HG03175 (cell line): Measurements from ENCODE around the gene ZNF682.
"Not testable (repeated sequence)": the region's sequence is repeated elsewhere in the genome, so short reads cannot be mapped to it uniquely, and the experiment has no call there.

Experiments used
- ATAC-seq: cut with Tn5 transposase; IDR thresholded peaks from one replicate; pipeline ENCODE4 v1.9.1; 2021; ENCODE audit warnings: mild to moderate bottlenecking, moderate library complexity; ENCODE audit not compliant: unreplicated experiment

The ZNF682 gene

GRCh38 chr19:20005741-20006140, 33.6 kb downstream of the ZNF682 start:
- ATAC-seq: no peak

GRCh38 chr19:19997656-19998268, 41.5 kb downstream of the ZNF682 start:
- ATAC-seq: no peak

DNA sequence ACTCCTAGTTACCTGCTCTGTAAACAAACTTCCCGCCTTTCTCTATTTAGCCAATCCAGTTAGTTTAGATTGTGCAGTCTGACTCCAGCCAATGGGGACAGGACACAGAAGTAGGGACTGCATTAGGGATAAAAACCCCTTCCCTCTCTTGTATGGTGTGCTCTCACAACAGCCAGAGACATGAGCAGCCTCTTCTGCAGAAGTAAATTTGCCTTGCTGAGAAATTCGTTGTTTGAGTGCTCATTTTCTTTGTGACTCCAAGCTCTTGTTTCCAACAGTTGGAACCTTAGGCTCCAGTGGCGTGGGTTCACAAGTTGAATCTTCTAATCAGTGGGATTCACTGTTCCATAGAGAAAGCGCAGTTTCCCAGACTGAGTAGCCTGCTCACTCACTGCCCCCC, 72.4 kb downstream of the ZNF682 start:
- ATAC-seq: no peak

DNA sequence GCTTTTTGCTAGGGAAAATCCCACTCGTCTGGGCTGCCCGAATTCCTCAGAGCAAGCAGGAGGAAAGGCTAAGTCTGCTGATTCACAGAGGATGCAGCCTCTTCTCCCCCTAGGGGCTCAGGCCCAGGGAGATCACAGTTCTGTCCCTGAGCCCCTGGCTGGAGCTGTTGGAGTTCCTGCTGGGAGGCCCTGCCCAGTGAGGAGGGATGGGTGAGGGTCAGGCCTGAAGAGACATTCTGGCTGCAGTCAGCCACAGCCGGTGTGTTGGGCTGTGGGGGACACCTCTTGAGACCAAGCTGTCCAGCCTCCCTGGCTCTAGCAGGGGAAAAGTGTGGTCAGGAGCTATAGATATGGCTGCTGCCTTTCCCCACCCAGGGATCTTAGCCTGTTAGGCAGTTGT, 73.2 kb downstream of the ZNF682 start:
- not testable (repeated sequence) for ATAC-seq

DNA sequence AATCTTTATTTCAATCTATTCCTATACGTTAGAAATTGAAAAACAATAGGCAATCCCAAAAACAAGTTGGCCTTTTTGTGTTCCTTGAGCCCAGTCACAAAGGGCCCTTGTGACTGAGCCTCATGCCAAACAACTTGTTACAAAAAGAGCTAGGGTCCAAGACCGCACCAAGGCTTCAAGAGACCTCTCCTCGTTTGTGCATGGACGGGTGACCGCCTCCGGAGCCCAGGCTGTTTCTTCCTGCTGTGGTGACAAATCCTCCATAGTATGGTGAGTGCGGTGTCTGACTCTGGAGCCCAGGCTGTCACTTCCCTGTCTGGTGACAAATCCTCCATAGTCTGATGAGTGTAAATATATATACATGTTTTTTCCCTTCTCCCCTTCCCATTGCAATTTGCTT, 74.9 kb downstream of the ZNF682 start:
- no peak for ATAC-seq

- not testable (repeated sequence) for ATAC-seq
These were observed 80.0 kb downstream of the ZNF682 start for GRCh38 chr19:19959151-19959799.

DNA sequence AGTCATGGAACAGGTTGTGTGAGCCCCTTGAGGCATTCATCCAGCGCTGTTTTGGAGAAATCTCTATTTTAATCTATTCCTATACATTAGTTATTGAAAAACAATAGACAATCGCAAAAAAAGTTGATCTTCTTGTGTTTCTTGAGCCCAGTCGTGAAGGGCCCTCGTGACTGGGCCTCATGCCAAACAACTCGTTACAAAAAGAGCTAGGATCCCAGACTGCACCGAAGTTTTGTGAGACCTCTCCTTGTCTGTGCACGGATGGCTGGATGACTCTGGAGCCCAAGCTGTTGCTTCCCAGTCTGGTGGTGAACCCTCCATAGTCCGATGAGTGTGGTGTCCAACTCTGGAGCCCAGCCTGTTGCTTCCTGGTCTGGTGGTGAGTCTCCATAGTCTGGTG, 81.5 kb downstream of the ZNF682 start:
- not testable (repeated sequence) for ATAC-seq

- ATAC-seq: no peak
These were observed 82.8 kb downstream of the ZNF682 start for GRCh38 chr19:19956434-19957075.

DNA sequence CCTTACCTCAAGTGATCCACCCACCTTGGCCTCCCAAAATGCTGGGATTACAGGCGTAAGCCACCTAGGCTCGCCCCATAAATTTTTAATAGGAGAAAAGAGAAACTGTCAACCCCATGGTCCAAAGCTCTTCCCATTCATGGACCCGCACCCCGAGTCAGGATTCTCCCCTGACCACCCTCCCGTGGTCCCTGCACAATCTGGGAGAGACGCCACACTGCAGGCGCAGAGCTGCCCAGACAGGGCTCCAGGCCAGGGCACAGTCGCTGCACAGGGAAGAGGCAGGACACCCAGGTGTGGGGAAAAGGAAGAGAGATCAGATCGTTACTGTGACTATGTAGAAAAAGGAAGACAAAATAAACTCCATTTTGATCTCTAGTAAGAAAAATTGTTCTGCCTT, 84.1 kb downstream of the ZNF682 start:
- ATAC-seq: no peak
